Testis (tissue), 2 donors: ENCODE data around the gene ANKRD53.

Experiments used
- POLR2A ChIP-seq: fragments of 450-650 bp; IDR thresholded peaks from one replicate; pipeline ENCODE4 v1.6.1; 2017; ENCODE audit warnings: antibody characterized with exemption, mild to moderate bottlenecking, moderate library complexity
- TF ChIP-seq, protein P1 (sequence below), 3 experiments: fragments of 450-650 bp in 2 of 3; fragments of 200-600 bp in 1 of 3; sonication (generic) in 1 of 3; IDR thresholded peaks; one replicate each; pipeline ENCODE4 v1.5.1; 2016 to 2019; ENCODE audit warnings: antibody characterized with exemption in 3 of 3, mild to moderate bottlenecking in 2 of 3, moderate library complexity in 1 of 3

DNA sequence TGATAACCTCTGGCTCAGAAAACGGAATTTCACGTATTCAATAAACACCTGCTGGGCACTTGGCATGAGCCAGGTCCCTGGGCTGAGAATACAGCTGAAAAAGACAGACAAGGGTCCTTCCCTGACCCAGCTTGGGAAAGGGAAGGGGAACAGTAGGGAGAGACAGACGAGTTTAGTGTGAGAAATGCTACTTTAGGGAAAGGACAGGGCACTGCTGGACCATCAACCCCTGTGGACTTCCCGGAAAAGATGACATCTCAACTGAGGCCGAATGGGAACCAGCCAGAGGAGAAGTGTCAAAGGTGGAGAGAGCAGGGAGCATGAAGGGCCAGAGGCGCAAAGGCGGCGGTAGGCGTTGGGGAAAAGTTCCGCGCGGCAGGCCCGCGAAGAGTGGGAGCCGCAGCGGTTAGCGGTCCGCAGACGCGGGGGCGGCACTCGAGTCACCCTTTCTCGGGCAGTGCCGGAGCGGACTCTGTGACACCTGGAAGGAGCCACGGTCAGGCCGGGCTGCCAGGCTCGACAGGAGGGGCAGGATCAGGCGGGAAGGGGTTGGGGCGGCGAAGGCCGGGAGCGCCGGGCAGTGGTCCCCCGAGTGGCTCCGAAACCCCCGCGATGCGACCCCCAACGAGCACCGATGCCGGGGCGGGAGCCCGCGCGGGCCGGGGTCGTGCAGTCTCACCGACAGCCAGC lies 15.7 kb downstream of the ANKRD53 start:
- TF ChIP-seq, protein P1, sequence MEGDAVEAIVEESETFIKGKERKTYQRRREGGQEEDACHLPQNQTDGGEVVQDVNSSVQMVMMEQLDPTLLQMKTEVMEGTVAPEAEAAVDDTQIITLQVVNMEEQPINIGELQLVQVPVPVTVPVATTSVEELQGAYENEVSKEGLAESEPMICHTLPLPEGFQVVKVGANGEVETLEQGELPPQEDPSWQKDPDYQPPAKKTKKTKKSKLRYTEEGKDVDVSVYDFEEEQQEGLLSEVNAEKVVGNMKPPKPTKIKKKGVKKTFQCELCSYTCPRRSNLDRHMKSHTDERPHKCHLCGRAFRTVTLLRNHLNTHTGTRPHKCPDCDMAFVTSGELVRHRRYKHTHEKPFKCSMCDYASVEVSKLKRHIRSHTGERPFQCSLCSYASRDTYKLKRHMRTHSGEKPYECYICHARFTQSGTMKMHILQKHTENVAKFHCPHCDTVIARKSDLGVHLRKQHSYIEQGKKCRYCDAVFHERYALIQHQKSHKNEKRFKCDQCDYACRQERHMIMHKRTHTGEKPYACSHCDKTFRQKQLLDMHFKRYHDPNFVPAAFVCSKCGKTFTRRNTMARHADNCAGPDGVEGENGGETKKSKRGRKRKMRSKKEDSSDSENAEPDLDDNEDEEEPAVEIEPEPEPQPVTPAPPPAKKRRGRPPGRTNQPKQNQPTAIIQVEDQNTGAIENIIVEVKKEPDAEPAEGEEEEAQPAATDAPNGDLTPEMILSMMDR (IDR thresholded peaks at IDR 0.05) = no peak
- no peak for TF ChIP-seq POLR2A
